T-helper 17 cell (primary cell): Measurements from ENCODE around the gene ANKRD9. TPM values are rescaled to one million over a fixed set of nuclear protein-coding genes. Genes with fewer than 3 reads are reported as not detected.

Experiments used
- ATAC-seq: fragments of 150-1000 bp; cut with Tn5 transposase; 2 replicates; pipeline ENCODE4 v1.10.0; 2021; ENCODE audit warnings: mild to moderate bottlenecking, moderate library complexity
- DNase-seq, 3 donors: peaks; one replicate each; pipeline versions ENCODE4 v3.0.0 to v3.0.0-alpha.2; 2020 to 2021
- H3K9me3 ChIP-seq: one replicate; pipeline ENCODE4 v1.7.0; 2013; ENCODE audit warnings: low read length, mild to moderate bottlenecking; ENCODE audit not compliant: control insufficient read depth, poor library complexity, severe bottlenecking
- H3K27ac Mint-ChIP-seq: one replicate; pipeline ENCODE4 v1.8.0; 2022; ENCODE audit warnings: mild to moderate bottlenecking, moderate library complexity, mixed read lengths
- H3K27me3 Mint-ChIP-seq: one replicate; pipeline ENCODE4 v1.8.0; 2022; ENCODE audit warnings: mixed read lengths
- H3K36me3 Mint-ChIP-seq: one replicate; pipeline ENCODE4 v1.8.0; 2022; ENCODE audit warnings: low read depth, mixed read lengths
- H3K4me1 Mint-ChIP-seq: one replicate; pipeline ENCODE4 v1.8.0; 2022; ENCODE audit warnings: mild to moderate bottlenecking, mixed read lengths
- H3K4me3 Mint-ChIP-seq: one replicate; pipeline ENCODE4 v1.8.0; 2022; ENCODE audit warnings: mild to moderate bottlenecking, moderate library complexity, mixed read lengths
- total RNA-seq, 4 donors: library from RNA in 2 of 4; stranded (reverse) in 2 of 4; gene quantifications; one replicate each; pipeline ENCODE4 v1.2.3 and lab custom pipeline; 2022 to 2026

Gene ANKRD9
- total RNA-seq, 2 donors from 2014 or later = 3.3 to 17.6 TPM

GRCh38 chr14:102503641-102504327 is 5.8 kb downstream of the ANKRD9 start:
- Mint-ChIP-seq H3K36me3 (no peaks in the 10 kb centered on the region), H3K27me3 (no peaks in the 10 kb centered on the region), H3K4me1 (peaks cover 11% of the 10 kb centered on the region), H3K4me3 (no peak overlapping the region), H3K27ac (no peak overlapping the region)
- no peak for ATAC-seq
- no peaks in the 10 kb centered on the region for H3K9me3 ChIP-seq
- no peak for DNase-seq

GRCh38 chr14:102502571-102502970 is 7.0 kb downstream of the ANKRD9 start:
- no peak overlapping the region for H3K4me3 Mint-ChIP-seq
- DNase-seq = no peak
- no peaks in the 10 kb centered on the region for H3K36me3 Mint-ChIP-seq
- H3K27me3 Mint-ChIP-seq = no peaks in the 10 kb centered on the region
- H3K27ac Mint-ChIP-seq = no peak overlapping the region
- no peak for ATAC-seq
- H3K4me1 Mint-ChIP-seq = peaks cover 10% of the 10 kb centered on the region
- H3K9me3 ChIP-seq = no peaks in the 10 kb centered on the region

GRCh38 chr14:102501751-102502315 is 7.7 kb downstream of the ANKRD9 start:
- Mint-ChIP-seq H3K27ac (no peak overlapping the region), H3K4me1 (peaks cover 10% of the 10 kb centered on the region), H3K4me3 (no peak overlapping the region), H3K27me3 (no peaks in the 10 kb centered on the region), H3K36me3 (no peaks in the 10 kb centered on the region)
- ATAC-seq (no peak), DNase-seq (no peak)
- H3K9me3 ChIP-seq = no peaks in the 10 kb centered on the region

- no peaks in the 10 kb centered on the region for H3K36me3 Mint-ChIP-seq
- H3K27me3 Mint-ChIP-seq = no peaks in the 10 kb centered on the region
- no peaks in the 10 kb centered on the region for H3K9me3 ChIP-seq
- no peak for DNase-seq
- no peak overlapping the region for H3K4me3 Mint-ChIP-seq
- H3K4me1 Mint-ChIP-seq = peaks cover 12% of the 10 kb centered on the region
- ATAC-seq = peak; percentile 44
- H3K27ac Mint-ChIP-seq = peak overlapping the region; percentile 84
Measured at GRCh38 chr14:102500713-102501112, 8.9 kb downstream of the ANKRD9 start.

GRCh38 chr14:102500158-102500662 is 9.4 kb downstream of the ANKRD9 start:
- H3K4me1 Mint-ChIP-seq = peaks cover 12% of the 10 kb centered on the region
- no peaks in the 10 kb centered on the region for H3K9me3 ChIP-seq
- ATAC-seq = peak; percentile 85
- H3K36me3 Mint-ChIP-seq = no peaks in the 10 kb centered on the region
- no peak for DNase-seq
- H3K4me3 Mint-ChIP-seq = no peak overlapping the region
- peak overlapping the region; percentile 84 for H3K27ac Mint-ChIP-seq
- no peaks in the 10 kb centered on the region for H3K27me3 Mint-ChIP-seq

- Mint-ChIP-seq H3K27me3 (no peaks in the 10 kb centered on the region), H3K27ac (peak overlapping the region; percentile 84), H3K4me1 (peaks cover 12% of the 10 kb centered on the region), H3K4me3 (no peak overlapping the region), H3K36me3 (no peaks in the 10 kb centered on the region)
- no peak for DNase-seq
- ATAC-seq = no peak
- no peaks in the 10 kb centered on the region for H3K9me3 ChIP-seq
Measured at GRCh38 chr14:102499401-102500157, 10.0 kb downstream of the ANKRD9 start.

- H3K4me1 Mint-ChIP-seq = peaks cover 12% of the 10 kb centered on the region
- no peaks in the 10 kb centered on the region for H3K27me3 Mint-ChIP-seq
- no peaks in the 10 kb centered on the region for H3K9me3 ChIP-seq
- H3K4me3 Mint-ChIP-seq = no peak overlapping the region
- no peak for ATAC-seq
- no peak overlapping the region for H3K27ac Mint-ChIP-seq
- no peaks in the 10 kb centered on the region for H3K36me3 Mint-ChIP-seq
- DNase-seq = no peak
Measured at GRCh38 chr14:102498678-102499265, 10.8 kb downstream of the ANKRD9 start.

GRCh38 chr14:102497998-102498677 is 11.4 kb downstream of the ANKRD9 start:
- ATAC-seq = no peak
- H3K27ac Mint-ChIP-seq = peak overlapping the region; percentile 57
- H3K9me3 ChIP-seq = no peaks in the 10 kb centered on the region
- DNase-seq = no peak
- no peaks in the 10 kb centered on the region for H3K36me3 Mint-ChIP-seq
- no peak overlapping the region for H3K4me3 Mint-ChIP-seq
- H3K27me3 Mint-ChIP-seq = no peaks in the 10 kb centered on the region
- peaks cover 10% of the 10 kb centered on the region for H3K4me1 Mint-ChIP-seq

GRCh38 chr14:102496958-102497744 is 12.4 kb downstream of the ANKRD9 start:
- peak overlapping the region; percentile 57 for H3K27ac Mint-ChIP-seq
- H3K27me3 Mint-ChIP-seq = no peaks in the 10 kb centered on the region
- H3K4me3 Mint-ChIP-seq = no peak overlapping the region
- peaks cover 12% of the 10 kb centered on the region for H3K4me1 Mint-ChIP-seq
- no peaks in the 10 kb centered on the region for H3K9me3 ChIP-seq
- no peaks in the 10 kb centered on the region for H3K36me3 Mint-ChIP-seq
- no peak for ATAC-seq
- no peak for DNase-seq

- ATAC-seq (no peak), DNase-seq (no peak)
- Mint-ChIP-seq H3K27ac (no peak overlapping the region), H3K4me1 (peaks cover 12% of the 10 kb centered on the region), H3K4me3 (no peak overlapping the region), H3K27me3 (no peaks in the 10 kb centered on the region), H3K36me3 (no peaks in the 10 kb centered on the region)
- no peaks in the 10 kb centered on the region for H3K9me3 ChIP-seq
Measured at GRCh38 chr14:102496331-102496691, 13.3 kb downstream of the ANKRD9 start.

GRCh38 chr14:102495491-102496330 is 13.9 kb downstream of the ANKRD9 start:
- H3K9me3 ChIP-seq = no peaks in the 10 kb centered on the region
- Mint-ChIP-seq H3K36me3 (no peaks in the 10 kb centered on the region), H3K27ac (no peak overlapping the region), H3K27me3 (no peaks in the 10 kb centered on the region), H3K4me3 (no peak overlapping the region), H3K4me1 (peaks cover 11% of the 10 kb centered on the region)
- no peak for ATAC-seq
- DNase-seq = no peak

- H3K4me3 Mint-ChIP-seq = no peak overlapping the region
Measured at GRCh38 chr14:102493585-102493984, 16.0 kb downstream of the ANKRD9 start.

More at GRCh38 chr14:102493585-102493984, 16.0 kb downstream of the ANKRD9 start:
- Mint-ChIP-seq H3K27ac (no peak overlapping the region), H3K4me1 (peaks cover 5% of the 10 kb centered on the region), H3K27me3 (no peaks in the 10 kb centered on the region), H3K36me3 (no peaks in the 10 kb centered on the region)
- H3K9me3 ChIP-seq = no peaks in the 10 kb centered on the region
- DNase-seq (no peak), ATAC-seq (no peak)
